ENCODE measurements around the gene DAZAP2.

DNA sequence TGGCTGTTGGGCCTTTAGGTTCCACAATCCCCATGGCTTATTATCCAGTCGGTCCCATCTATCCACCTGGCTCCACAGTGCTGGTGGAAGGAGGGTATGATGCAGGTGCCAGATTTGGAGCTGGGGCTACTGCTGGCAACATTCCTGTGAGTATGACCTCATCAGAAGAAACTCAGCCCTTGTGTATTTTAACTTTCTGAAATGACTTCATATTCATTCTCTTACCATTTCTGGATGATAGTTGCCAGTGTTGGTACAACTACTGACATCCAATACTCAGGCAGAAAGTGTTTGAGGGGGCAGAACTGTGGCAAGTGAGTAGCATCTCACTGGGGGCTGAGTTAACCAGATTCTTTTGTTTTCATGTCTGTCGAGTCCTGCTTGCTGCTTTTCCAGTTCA lies 2.3 kb downstream of the DAZAP2 start:
- TF ChIP-seq CTCF (conservative IDR thresholded peaks at IDR 0.05 in 1 of 2, IDR thresholded peaks at IDR 0.05 in 1 of 2; ENCODE audit: extremely low read depth in 1 of 2, insufficient read depth in 1 of 2, low read depth in 1 of 2, low read length in 2 of 2): no peak
- TF ChIP-seq EZH2 (IDR thresholded peaks at IDR 0.05; ENCODE audit: borderline replicate concordance, low read length): no peak

All from mammary epithelial cell (primary cell).